ENCODE data around the gene DSTYK.

DSTYK gene

GRCh38 chr1:205237526-205238484, 26.3 kb upstream of the DSTYK start:
- peaks cover 26% of the 10 kb centered on the region for H3F3A ChIP-seq (ENCODE audit: insufficient read depth, low read length)
- H3K9me3 ChIP-seq (replicated peaks; ENCODE audit: insufficient read depth, low read length), result no peaks in the 10 kb centered on the region
- TF ChIP-seq EZH2phosphoT487 (IDR thresholded peaks at IDR 0.05; ENCODE audit: low read length), result no peak
- TF ChIP-seq CTCF (IDR thresholded peaks at IDR 0.05; ENCODE audit: low read length), result no peak
- no peak for TF ChIP-seq EZH2 (optimal IDR thresholded peaks at IDR 0.05; ENCODE audit: low read depth, low read length)
- no peaks in the 10 kb centered on the region for H3K27me3 ChIP-seq (replicated peaks; ENCODE audit: insufficient read depth, low read length)
- DNase-seq, result peak; percentile 90
- no peaks in the 10 kb centered on the region for H4K20me1 ChIP-seq (ENCODE audit: insufficient read depth, low read length)
- H3K4me1 ChIP-seq (ENCODE audit: low read length), result peaks cover 34% of the 10 kb centered on the region
- peak overlapping the region; percentile 52 for H3K4me3 ChIP-seq (ENCODE audit: low read length)
- H3K27ac ChIP-seq (ENCODE audit: low read length), result peak overlapping the region; percentile 92
- no peaks in the 10 kb centered on the region for H3K9me2 ChIP-seq (replicated peaks; ENCODE audit: insufficient read depth, low read length)
- H3K9ac ChIP-seq (ENCODE audit: low read length), result peak overlapping the region; percentile 73
- H3K36me3 ChIP-seq (replicated peaks; ENCODE audit: insufficient read depth, low read length), result no peaks in the 10 kb centered on the region
- H3K4me2 ChIP-seq (ENCODE audit: low read depth, low read length), result peak overlapping the region; percentile 89
- H3K79me2 ChIP-seq (ENCODE audit: low read length), result peaks cover 66% of the 10 kb centered on the region
- H2AFZ ChIP-seq (ENCODE audit: low read length), result peak overlapping the region; percentile 77

- H2AFZ ChIP-seq (ENCODE audit: low read length), result no peak overlapping the region
- peak overlapping the region; percentile 73; the same call in 1 of the 2 replicates for H3K9ac ChIP-seq (ENCODE audit: low read length)
- no peak for DNase-seq
- H4K20me1 ChIP-seq (ENCODE audit: insufficient read depth, low read length), result no peaks in the 10 kb centered on the region
- peaks cover 39% of the 10 kb centered on the region for H3K4me1 ChIP-seq (ENCODE audit: low read length)
- no peaks in the 10 kb centered on the region for H3K36me3 ChIP-seq (replicated peaks; ENCODE audit: insufficient read depth, low read length)
- no peaks in the 10 kb centered on the region for H3K9me3 ChIP-seq (replicated peaks; ENCODE audit: insufficient read depth, low read length)
- no peaks in the 10 kb centered on the region for H3K9me2 ChIP-seq (replicated peaks; ENCODE audit: insufficient read depth, low read length)
- H3K4me3 ChIP-seq (ENCODE audit: low read length), result peak overlapping the region; percentile 52; the same call in 1 of the 2 replicates
- H3K79me2 ChIP-seq (ENCODE audit: low read length), result peaks cover 65% of the 10 kb centered on the region
- peak overlapping the region; percentile 92 for H3K27ac ChIP-seq (ENCODE audit: low read length)
- no peak for TF ChIP-seq EZH2phosphoT487 (IDR thresholded peaks at IDR 0.05; ENCODE audit: low read length)
- TF ChIP-seq EZH2 (optimal IDR thresholded peaks at IDR 0.05; ENCODE audit: low read depth, low read length), result no peak
- no peak for TF ChIP-seq CTCF (IDR thresholded peaks at IDR 0.05; ENCODE audit: low read length)
- no peaks in the 10 kb centered on the region for H3K27me3 ChIP-seq (replicated peaks; ENCODE audit: insufficient read depth, low read length)
- peaks cover 30% of the 10 kb centered on the region for H3F3A ChIP-seq (ENCODE audit: insufficient read depth, low read length)
- H3K4me2 ChIP-seq (ENCODE audit: low read depth, low read length), result peak overlapping the region; percentile 89
Measured at GRCh38 chr1:205236951-205237475, 25.5 kb upstream of the DSTYK start.

GRCh38 chr1:205236526-205236925, 25.0 kb upstream of the DSTYK start:
- no peaks in the 10 kb centered on the region for H3K9me3 ChIP-seq (replicated peaks; ENCODE audit: insufficient read depth, low read length)
- H3K27ac ChIP-seq (ENCODE audit: low read length), result no peak overlapping the region

More at GRCh38 chr1:205236526-205236925, 25.0 kb upstream of the DSTYK start:
- no peak overlapping the region for H3K4me3 ChIP-seq (ENCODE audit: low read length)
- peaks cover 43% of the 10 kb centered on the region for H3K4me1 ChIP-seq (ENCODE audit: low read length)
- H3K9me2 ChIP-seq (replicated peaks; ENCODE audit: insufficient read depth, low read length), result no peaks in the 10 kb centered on the region
- peaks cover 64% of the 10 kb centered on the region for H3K79me2 ChIP-seq (ENCODE audit: low read length)
- H3F3A ChIP-seq (ENCODE audit: insufficient read depth, low read length), result peaks cover 34% of the 10 kb centered on the region
- H3K4me2 ChIP-seq (ENCODE audit: low read depth, low read length), result no peak overlapping the region
- H3K9ac ChIP-seq (ENCODE audit: low read length), result no peak overlapping the region
- no peaks in the 10 kb centered on the region for H3K27me3 ChIP-seq (replicated peaks; ENCODE audit: insufficient read depth, low read length)
- no peaks in the 10 kb centered on the region for H4K20me1 ChIP-seq (ENCODE audit: insufficient read depth, low read length)
- no peaks in the 10 kb centered on the region for H3K36me3 ChIP-seq (replicated peaks; ENCODE audit: insufficient read depth, low read length)
- TF ChIP-seq CTCF (IDR thresholded peaks at IDR 0.05; ENCODE audit: low read length), result no peak
- no peak for DNase-seq
- no peak overlapping the region for H2AFZ ChIP-seq (ENCODE audit: low read length)

Measured in MM.1S (cell line).